MM.1S (cell line): ENCODE measurements around the gene WDR88.

ENCODE experiments used
- CTCF ChIP-seq: fragments of 300-600 bp; sonication (generic); IDR thresholded peaks from 2 replicates; pipeline ENCODE4 v1.5.1; 2016; ENCODE audit warnings: antibody characterized with exemption, low read length, mixed read lengths
- EZH2phosphoT487 ChIP-seq: fragments of 300-600 bp; sonication (generic); IDR thresholded peaks from 2 replicates; pipeline ENCODE4 v1.6.1; 2018; ENCODE audit warnings: antibody characterized with exemption, low read length

GRCh38 chr19:33208904-33209849, 77.3 kb downstream of the WDR88 start:
- TF ChIP-seq CTCF (no peak), EZH2phosphoT487 (no peak)
